ENCODE measurements around the gene POLR3G.

- no peak for TF ChIP-seq CBX1 (IDR thresholded peaks at IDR 0.05; ENCODE audit: low read depth)
- TF ChIP-seq POLR2A (IDR thresholded peaks at IDR 0.05; ENCODE audit: insufficient read depth in 1 of 2, low read depth in 2 of 2, low read length in 2 of 2) = no peak
- no peak for TF ChIP-seq AHR (CRISPR knock-in tag; IDR thresholded peaks at IDR 0.05)
- TF ChIP-seq MTF1 (CRISPR knock-in tag; IDR thresholded peaks at IDR 0.05) = no peak
- TF ChIP-seq ZNF124 (CRISPR knock-in tag; IDR thresholded peaks at IDR 0.05) = no peak
- TF ChIP-seq, protein P1, sequence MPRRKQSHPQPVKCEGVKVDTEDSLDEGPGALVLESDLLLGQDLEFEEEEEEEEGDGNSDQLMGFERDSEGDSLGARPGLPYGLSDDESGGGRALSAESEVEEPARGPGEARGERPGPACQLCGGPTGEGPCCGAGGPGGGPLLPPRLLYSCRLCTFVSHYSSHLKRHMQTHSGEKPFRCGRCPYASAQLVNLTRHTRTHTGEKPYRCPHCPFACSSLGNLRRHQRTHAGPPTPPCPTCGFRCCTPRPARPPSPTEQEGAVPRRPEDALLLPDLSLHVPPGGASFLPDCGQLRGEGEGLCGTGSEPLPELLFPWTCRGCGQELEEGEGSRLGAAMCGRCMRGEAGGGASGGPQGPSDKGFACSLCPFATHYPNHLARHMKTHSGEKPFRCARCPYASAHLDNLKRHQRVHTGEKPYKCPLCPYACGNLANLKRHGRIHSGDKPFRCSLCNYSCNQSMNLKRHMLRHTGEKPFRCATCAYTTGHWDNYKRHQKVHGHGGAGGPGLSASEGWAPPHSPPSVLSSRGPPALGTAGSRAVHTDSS (CRISPR knock-in tag; conservative IDR thresholded peaks at IDR 0.05) = no peak
- TF ChIP-seq, protein P2, sequence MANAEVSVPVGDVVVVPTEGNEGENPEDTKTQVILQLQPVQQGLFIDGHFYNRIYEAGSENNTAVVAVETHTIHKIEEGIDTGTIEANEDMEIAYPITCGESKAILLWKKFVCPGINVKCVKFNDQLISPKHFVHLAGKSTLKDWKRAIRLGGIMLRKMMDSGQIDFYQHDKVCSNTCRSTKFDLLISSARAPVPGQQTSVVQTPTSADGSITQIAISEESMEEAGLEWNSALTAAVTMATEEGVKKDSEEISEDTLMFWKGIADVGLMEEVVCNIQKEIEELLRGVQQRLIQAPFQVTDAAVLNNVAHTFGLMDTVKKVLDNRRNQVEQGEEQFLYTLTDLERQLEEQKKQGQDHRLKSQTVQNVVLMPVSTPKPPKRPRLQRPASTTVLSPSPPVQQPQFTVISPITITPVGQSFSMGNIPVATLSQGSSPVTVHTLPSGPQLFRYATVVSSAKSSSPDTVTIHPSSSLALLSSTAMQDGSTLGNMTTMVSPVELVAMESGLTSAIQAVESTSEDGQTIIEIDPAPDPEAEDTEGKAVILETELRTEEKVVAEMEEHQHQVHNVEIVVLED (CRISPR knock-in tag; IDR thresholded peaks at IDR 0.05; ENCODE audit: borderline replicate concordance) = no peak
- TF ChIP-seq ZNF280D (CRISPR knock-in tag; IDR thresholded peaks at IDR 0.05) = no peak
- no peak for TF ChIP-seq RAD21 (CRISPR knock-in tag; IDR thresholded peaks at IDR 0.05)
- TF ChIP-seq, protein P3, sequence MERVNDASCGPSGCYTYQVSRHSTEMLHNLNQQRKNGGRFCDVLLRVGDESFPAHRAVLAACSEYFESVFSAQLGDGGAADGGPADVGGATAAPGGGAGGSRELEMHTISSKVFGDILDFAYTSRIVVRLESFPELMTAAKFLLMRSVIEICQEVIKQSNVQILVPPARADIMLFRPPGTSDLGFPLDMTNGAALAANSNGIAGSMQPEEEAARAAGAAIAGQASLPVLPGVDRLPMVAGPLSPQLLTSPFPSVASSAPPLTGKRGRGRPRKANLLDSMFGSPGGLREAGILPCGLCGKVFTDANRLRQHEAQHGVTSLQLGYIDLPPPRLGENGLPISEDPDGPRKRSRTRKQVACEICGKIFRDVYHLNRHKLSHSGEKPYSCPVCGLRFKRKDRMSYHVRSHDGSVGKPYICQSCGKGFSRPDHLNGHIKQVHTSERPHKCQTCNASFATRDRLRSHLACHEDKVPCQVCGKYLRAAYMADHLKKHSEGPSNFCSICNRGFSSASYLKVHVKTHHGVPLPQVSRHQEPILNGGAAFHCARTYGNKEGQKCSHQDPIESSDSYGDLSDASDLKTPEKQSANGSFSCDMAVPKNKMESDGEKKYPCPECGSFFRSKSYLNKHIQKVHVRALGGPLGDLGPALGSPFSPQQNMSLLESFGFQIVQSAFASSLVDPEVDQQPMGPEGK (CRISPR knock-in tag; IDR thresholded peaks at IDR 0.05) = no peak
Measured at GRCh38 chr5:90446961-90447360, 27.7 kb upstream of the POLR3G start.

Measured in HepG2 (cell line).